SU-DHL-6 (cell line): ENCODE measurements around the gene PSEN2.

Experiments used
- H2AFZ ChIP-seq: fragments of 200-600 bp; sonication (generic); 2 replicates; pipeline ENCODE4 v1.6.1; 2014; ENCODE audit warnings: low read depth, mild to moderate bottlenecking, moderate library complexity, mixed read lengths, antibody characterized with exemption, low read length; ENCODE audit not compliant: severe bottlenecking
- H3F3A ChIP-seq: fragments of 200-600 bp; shearing (Covaris generic); 2 replicates; pipeline ENCODE4 v1.6.0; 2016; ENCODE audit warnings: antibody characterized with exemption, mild to moderate bottlenecking; ENCODE audit not compliant: insufficient read depth
- H3K27ac ChIP-seq: fragments of 200-600 bp; sonication (generic); 2 replicates; pipeline ENCODE4 v1.5.1; 2016; ENCODE audit warnings: low read depth, mild to moderate bottlenecking, low read length, moderate library complexity, mixed read lengths
- H3K27me3 ChIP-seq: fragments of 200-600 bp; sonication (generic), shearing (Covaris generic); 2 replicates; pipeline ENCODE4 v1.6.0; 2014; ENCODE audit warnings: mild to moderate bottlenecking, low read length
- H3K36me3 ChIP-seq: fragments of 200-600 bp; sonication (generic); 2 replicates; pipeline ENCODE4 v1.6.1; 2014; ENCODE audit warnings: mild to moderate bottlenecking, low read length, mixed read lengths
- H3K4me2 ChIP-seq: fragments of 300-600, 200-600 bp; shearing (Covaris generic), sonication (generic); 2 replicates; pipeline ENCODE4 v1.6.0; 2014; ENCODE audit warnings: low read length, low read depth, mild to moderate bottlenecking; ENCODE audit not compliant: poor library complexity, severe bottlenecking
- H3K4me3 ChIP-seq: fragments of 200-600 bp; sonication (generic); 2 replicates; pipeline ENCODE4 v1.5.1; 2014; ENCODE audit warnings: antibody characterized with exemption, low read length, mild to moderate bottlenecking, mixed read lengths; ENCODE audit not compliant: insufficient read depth, poor library complexity, severe bottlenecking
- H3K79me2 ChIP-seq: fragments of 200-600 bp; sonication (generic); 2 replicates; pipeline ENCODE4 v1.6.1; 2014; ENCODE audit warnings: mild to moderate bottlenecking, low read length, moderate library complexity; ENCODE audit not compliant: insufficient read depth
- H3K9ac ChIP-seq: fragments of 200-600 bp; sonication (generic); 2 replicates; pipeline ENCODE4 v1.7.0; 2014; ENCODE audit warnings: mild to moderate bottlenecking, low read length
- H3K9me2 ChIP-seq: fragments of 200-600 bp; sonication (generic); replicated peaks from 2 replicates; pipeline ENCODE4 v1.6.1; 2014; ENCODE audit warnings: low read length; ENCODE audit not compliant: insufficient read depth
- H3K9me3 ChIP-seq: fragments of 200-600 bp; sonication (generic); 2 replicates; pipeline ENCODE4 v1.6.1; 2014; ENCODE audit warnings: low read length, mixed read lengths; ENCODE audit not compliant: insufficient read depth
- H4K20me1 ChIP-seq: fragments of 200-600 bp; sonication (generic); 2 replicates; pipeline ENCODE4 v1.6.1; 2014; ENCODE audit warnings: low read depth, mild to moderate bottlenecking, antibody characterized with exemption, low read length, moderate library complexity, mixed read lengths
- EZH2phosphoT487 ChIP-seq: fragments of 200-600 bp; sonication (generic), shearing (Covaris generic); conservative IDR thresholded peaks from 2 replicates; pipeline ENCODE4 v1.6.1; 2018; ENCODE audit warnings: mild to moderate bottlenecking, antibody characterized with exemption, low read length, moderate library complexity, mixed read lengths
- TF ChIP-seq, protein P1 (sequence below): fragments of 200-600 bp; sonication (generic); IDR thresholded peaks from one replicate; pipeline ENCODE4 v1.5.1; 2017; ENCODE audit warnings: antibody characterized with exemption, mild to moderate bottlenecking, low read length, moderate library complexity; ENCODE audit not compliant: insufficient read depth, poor library complexity, severe bottlenecking

The PSEN2 gene

DNA sequence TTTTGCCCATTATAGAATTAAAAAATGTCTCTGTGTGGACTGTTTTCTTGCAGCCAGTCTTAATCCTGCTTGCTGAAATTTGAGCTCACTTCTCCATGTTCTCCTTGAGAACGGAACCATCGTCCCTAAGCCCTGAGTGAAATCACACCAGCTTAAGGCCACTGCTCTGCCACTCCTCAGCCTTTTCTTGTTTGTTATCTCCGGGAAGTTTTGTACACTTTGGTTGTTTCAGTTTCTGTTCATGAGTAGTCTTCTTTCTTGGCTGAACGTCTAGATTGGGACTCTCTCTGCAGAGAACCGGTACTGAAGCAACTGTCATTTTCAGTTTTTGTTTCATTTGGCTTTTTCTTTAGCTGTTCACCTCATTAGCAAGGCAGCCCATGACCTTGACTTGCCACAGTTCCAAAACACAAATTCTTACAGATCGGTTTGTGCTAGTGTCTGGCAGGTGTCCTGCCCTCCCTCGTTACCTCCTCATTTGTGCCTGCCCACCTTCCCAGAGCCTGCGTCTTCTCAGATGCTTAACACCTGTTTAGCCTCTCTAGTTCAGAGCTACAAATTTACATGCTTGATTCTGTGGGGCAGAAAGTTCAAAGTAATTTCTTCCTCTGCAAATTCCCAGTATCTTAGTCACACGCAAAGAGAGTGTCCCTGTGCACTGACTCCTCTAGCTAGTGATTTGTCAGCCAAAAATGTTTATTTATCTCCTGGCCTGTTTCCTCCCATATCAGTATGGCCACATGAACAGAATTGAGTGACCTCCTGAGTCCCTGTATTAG is 12.4 kb downstream of the PSEN2 start:
- no peak overlapping the region for H2AFZ ChIP-seq
- no peak overlapping the region for H3K27ac ChIP-seq
- no peaks in the 10 kb centered on the region for H3K9me2 ChIP-seq

DNA sequence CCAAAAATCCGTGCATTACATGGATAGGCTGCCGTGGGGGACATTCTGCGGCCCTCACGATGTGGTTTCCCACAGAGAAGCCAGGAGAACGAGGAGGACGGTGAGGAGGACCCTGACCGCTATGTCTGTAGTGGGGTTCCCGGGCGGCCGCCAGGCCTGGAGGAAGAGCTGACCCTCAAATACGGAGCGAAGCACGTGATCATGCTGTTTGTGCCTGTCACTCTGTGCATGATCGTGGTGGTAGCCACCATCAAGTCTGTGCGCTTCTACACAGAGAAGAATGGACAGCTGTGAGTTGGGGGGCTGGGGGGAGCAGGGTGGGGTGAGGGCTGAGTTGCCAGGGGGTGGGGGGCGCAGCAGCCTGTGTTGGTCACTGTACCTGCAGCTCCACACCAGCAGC is 13.2 kb downstream of the PSEN2 start:
- Histone ChIP-seq H3K4me3 (no peak overlapping the region), H4K20me1 (no peaks in the 10 kb centered on the region), H3K79me2 (no peaks in the 10 kb centered on the region), H3K9ac (no peak overlapping the region), H3K9me2 (no peaks in the 10 kb centered on the region), H2AFZ (no peak overlapping the region), H3K36me3 (no peaks in the 10 kb centered on the region), H3F3A (no peaks in the 10 kb centered on the region), H3K27ac (no peak overlapping the region), H3K27me3 (no peaks in the 10 kb centered on the region), H3K9me3 (no peaks in the 10 kb centered on the region), H3K4me2 (no peak overlapping the region)
- TF ChIP-seq, protein P1, sequence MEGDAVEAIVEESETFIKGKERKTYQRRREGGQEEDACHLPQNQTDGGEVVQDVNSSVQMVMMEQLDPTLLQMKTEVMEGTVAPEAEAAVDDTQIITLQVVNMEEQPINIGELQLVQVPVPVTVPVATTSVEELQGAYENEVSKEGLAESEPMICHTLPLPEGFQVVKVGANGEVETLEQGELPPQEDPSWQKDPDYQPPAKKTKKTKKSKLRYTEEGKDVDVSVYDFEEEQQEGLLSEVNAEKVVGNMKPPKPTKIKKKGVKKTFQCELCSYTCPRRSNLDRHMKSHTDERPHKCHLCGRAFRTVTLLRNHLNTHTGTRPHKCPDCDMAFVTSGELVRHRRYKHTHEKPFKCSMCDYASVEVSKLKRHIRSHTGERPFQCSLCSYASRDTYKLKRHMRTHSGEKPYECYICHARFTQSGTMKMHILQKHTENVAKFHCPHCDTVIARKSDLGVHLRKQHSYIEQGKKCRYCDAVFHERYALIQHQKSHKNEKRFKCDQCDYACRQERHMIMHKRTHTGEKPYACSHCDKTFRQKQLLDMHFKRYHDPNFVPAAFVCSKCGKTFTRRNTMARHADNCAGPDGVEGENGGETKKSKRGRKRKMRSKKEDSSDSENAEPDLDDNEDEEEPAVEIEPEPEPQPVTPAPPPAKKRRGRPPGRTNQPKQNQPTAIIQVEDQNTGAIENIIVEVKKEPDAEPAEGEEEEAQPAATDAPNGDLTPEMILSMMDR = no peak

More for the DNA sequence above, 12.4 kb downstream of the PSEN2 start:
- H3K36me3 ChIP-seq = no peaks in the 10 kb centered on the region
- no peak overlapping the region for H3K9ac ChIP-seq
- H3K79me2 ChIP-seq = no peaks in the 10 kb centered on the region
- no peak overlapping the region for H3K4me3 ChIP-seq
- no peaks in the 10 kb centered on the region for H4K20me1 ChIP-seq
- TF ChIP-seq, protein P1 = no peak
- TF ChIP-seq EZH2phosphoT487 = no peak
- H3K4me2 ChIP-seq = peak overlapping the region; percentile 1
- H3K9me3 ChIP-seq = no peaks in the 10 kb centered on the region
- no peaks in the 10 kb centered on the region for H3F3A ChIP-seq
- H3K27me3 ChIP-seq = no peaks in the 10 kb centered on the region

DNA sequence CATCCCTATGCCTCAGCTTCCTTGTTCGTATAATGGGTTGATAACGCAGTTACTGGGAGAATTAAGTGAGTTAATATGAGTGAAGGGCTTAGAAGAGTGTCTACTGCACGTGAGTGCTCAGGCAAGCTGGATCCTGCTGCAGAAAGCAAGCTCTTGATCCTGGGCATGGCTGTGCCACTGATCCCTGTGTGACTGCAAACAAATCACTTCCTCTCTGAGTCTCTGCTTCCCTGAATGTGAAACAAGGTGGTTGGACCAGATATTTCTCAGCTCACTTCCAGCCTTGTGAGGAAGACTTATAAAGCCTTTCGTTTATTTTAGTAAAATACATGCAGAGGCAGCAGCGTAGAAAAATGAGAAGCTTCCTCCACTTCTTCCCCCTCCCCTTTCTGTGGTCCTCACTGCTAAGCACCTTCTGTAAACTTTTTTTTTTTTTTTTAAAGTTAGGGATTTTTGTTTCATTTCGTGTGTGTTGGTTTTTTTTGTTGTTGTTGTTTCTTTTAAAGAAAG is 13.8 kb downstream of the PSEN2 start:
- Histone ChIP-seq H3K27me3 (no peaks in the 10 kb centered on the region), H3K27ac (no peak overlapping the region), H3K9me2 (no peaks in the 10 kb centered on the region), H3K9ac (no peak overlapping the region), H3F3A (no peaks in the 10 kb centered on the region), H3K4me3 (no peak overlapping the region), H3K79me2 (no peaks in the 10 kb centered on the region), H2AFZ (no peak overlapping the region), H3K4me2 (no peak overlapping the region), H3K9me3 (no peaks in the 10 kb centered on the region), H4K20me1 (no peaks in the 10 kb centered on the region), H3K36me3 (no peaks in the 10 kb centered on the region)
- no peak for TF ChIP-seq EZH2phosphoT487
- TF ChIP-seq, protein P1 = no peak
